OCI-LY7 (cell line): ENCODE data around the gene ZMYND8. TPM values are rescaled to one million over a fixed set of nuclear protein-coding genes. Genes with fewer than 3 reads are reported as not detected.

Source experiments
- BruUV-seq: library from RNA; stranded (reverse); fragments of 400-500 nt; replicated peaks from 2 replicates; lab custom pipeline; 2021; lab: Mats Ljungman, UMichigan
- CTCF ChIA-PET: fragments of 300-600 bp; sonication (Branson Sonifier 250); formaldehyde crosslinking; loops from one replicate; lab custom pipeline; 2022; ENCODE audit warnings: antibody characterized with exemption; ENCODE audit not compliant: unreplicated experiment; lab: Charles Lee
- POLR2A ChIA-PET: fragments of 300-600 bp; sonication (Branson Sonifier 250); formaldehyde crosslinking; loops from one replicate; lab custom pipeline; 2022; ENCODE audit warnings: antibody characterized with exemption; lab: Charles Lee
- DNase-seq: peaks from one replicate; pipeline ENCODE4 v3.0.0-alpha.2; 2015; ENCODE audit warnings: low spot score
- H2AFZ ChIP-seq: fragments of 200-600 bp; sonication (generic), shearing (Covaris generic); 2 replicates; pipeline ENCODE4 v1.6.1; 2014; ENCODE audit warnings: mild to moderate bottlenecking, antibody characterized with exemption, low read length, moderate library complexity
- H3K27ac ChIP-seq: fragments of 200-600 bp; sonication (generic); 2 replicates; pipeline ENCODE4 v1.5.1; 2014; ENCODE audit warnings: mixed run types, low read depth, mild to moderate bottlenecking, moderate library complexity, low read length, inconsistent platforms; ENCODE audit not compliant: poor library complexity, severe bottlenecking
- H3K36me3 ChIP-seq: fragments of 200-600 bp; sonication (generic); 2 replicates; pipeline ENCODE4 v1.6.1; 2014; ENCODE audit warnings: mild to moderate bottlenecking, antibody characterized with exemption, low read length, moderate library complexity, mixed read lengths; ENCODE audit not compliant: insufficient read depth
- H3K4me1 ChIP-seq: fragments of 200-600 bp; sonication (generic); 2 replicates; pipeline ENCODE4 v1.5.1; 2014; ENCODE audit warnings: mild to moderate bottlenecking, low read length; ENCODE audit not compliant: insufficient read depth, poor library complexity, severe bottlenecking
- H3K4me2 ChIP-seq: fragments of 200-600 bp; sonication (generic); 2 replicates; pipeline ENCODE4 v1.6.1; 2014; ENCODE audit warnings: mild to moderate bottlenecking, low read length
- H3K4me3 ChIP-seq: fragments of 200-600 bp; sonication (generic); 2 replicates; pipeline ENCODE4 v1.5.1; 2014; ENCODE audit warnings: mild to moderate bottlenecking, low read depth, low read length; ENCODE audit not compliant: poor library complexity, severe bottlenecking
- H3K79me2 ChIP-seq: fragments of 200-600 bp; sonication (generic); 2 replicates; pipeline ENCODE4 v1.6.1; 2016; ENCODE audit warnings: low read depth, mild to moderate bottlenecking, low read length, moderate library complexity, mixed read lengths; ENCODE audit not compliant: insufficient read depth
- H3K9me2 ChIP-seq: fragments of 200-600 bp; sonication (generic); 2 replicates; pipeline ENCODE4 v1.6.1; 2016; ENCODE audit warnings: mild to moderate bottlenecking, low read length, mixed read lengths; ENCODE audit not compliant: insufficient read depth
- H3K9me3 ChIP-seq: fragments of 200-600 bp; sonication (generic); 2 replicates; pipeline ENCODE4 v1.6.1; 2014; ENCODE audit warnings: mild to moderate bottlenecking, mixed run types, low read length, mixed read lengths
- H4K20me1 ChIP-seq: fragments of 200-600 bp; sonication (generic); 2 replicates; pipeline ENCODE4 v1.6.1; 2014; ENCODE audit warnings: mild to moderate bottlenecking, antibody characterized with exemption, low read length, moderate library complexity, mixed read lengths; ENCODE audit not compliant: insufficient read depth
- CTCF ChIP-seq: fragments of 200-600 bp; sonication (generic); conservative IDR thresholded peaks from 2 replicates; pipeline ENCODE4 v1.5.1; 2014; ENCODE audit warnings: mild to moderate bottlenecking, antibody characterized with exemption, low read length, moderate library complexity, mixed read lengths
- EZH2phosphoT487 ChIP-seq: fragments of 200-600 bp; sonication (generic); IDR thresholded peaks from 2 replicates; pipeline ENCODE4 v1.6.1; 2018; ENCODE audit warnings: low read depth, borderline replicate concordance, mild to moderate bottlenecking, mixed run types, antibody characterized with exemption, low read length, moderate library complexity, mixed read lengths
- intact Hi-C: fragments of 100-400 bp; cut with micrococcal nuclease; formaldehyde crosslinking; loops from one replicate; pipeline ENCODE4 v1.10.0; 2022; ENCODE audit not compliant: unreplicated experiment
- total RNA-seq, 2 experiments: library from RNA; depleted of rRNA in 1 of 2; stranded (reverse); fragments of >200 nt in 1 of 2; shearing (Covaris generic) in 1 of 2; gene quantifications; 2 replicates each; pipeline ENCODE4 v1.2.3, GENCODE V29; 2014 to 2022

The ZMYND8 gene
- total RNA-seq, 2 experiments from 2014 or later: 30.4 to 69.1 TPM

GRCh38 chr20:47311967-47312681, 44.4 kb downstream of the ZMYND8 start:
- Histone ChIP-seq H3K4me3 (no peak overlapping the region), H2AFZ (no peak overlapping the region), H3K4me1 (peaks cover 5% of the 10 kb centered on the region), H3K9me2 (no peaks in the 10 kb centered on the region), H3K27ac (no peak overlapping the region), H3K4me2 (no peak overlapping the region), H3K9me3 (no peaks in the 10 kb centered on the region), H3K79me2 (peaks cover 69% of the 10 kb centered on the region), H3K36me3 (peaks cover 81% of the 10 kb centered on the region), H4K20me1 (no peaks in the 10 kb centered on the region; the same call in 1 of the 2 replicates)
- no peak for DNase-seq
- BruUV-seq: no TSS peak
- ChIA-PET POLR2A (no interaction called here), CTCF (interaction anchor here (0.6 kb wide), 1 partner anchor 92 kb away, joined by 3 read pairs; no protein-coding TSS in a partner anchor)
- TF ChIP-seq EZH2phosphoT487 (no peak), CTCF (0 out of 2 replicates have a peak, but pooled peaks have one; percentile 22)
- intact Hi-C loops: no loop called here

- Histone ChIP-seq H3K27ac (no peak overlapping the region), H4K20me1 (no peaks in the 10 kb centered on the region; the same call in 1 of the 2 replicates), H3K4me3 (no peak overlapping the region), H3K9me3 (no peaks in the 10 kb centered on the region), H2AFZ (no peak overlapping the region), H3K9me2 (no peaks in the 10 kb centered on the region), H3K4me2 (no peak overlapping the region), H3K79me2 (peaks cover 60% of the 10 kb centered on the region), H3K36me3 (peaks cover 86% of the 10 kb centered on the region), H3K4me1 (no peaks in the 10 kb centered on the region)
- BruUV-seq: no TSS peak
- CTCF ChIA-PET: interaction anchor here (0.6 kb wide), 2 partner anchors 32 to 92 kb away, joined by 3 to 4 read pairs; no protein-coding TSS in a partner anchor
- intact Hi-C loops: no loop called here
- no peak for TF ChIP-seq EZH2phosphoT487
- TF ChIP-seq CTCF: no peak
- POLR2A ChIA-PET: no interaction called here
- DNase-seq: no peak
Observed at GRCh38 chr20:47311211-47311610, 45.3 kb downstream of the ZMYND8 start.

GRCh38 chr20:47310729-47311128, 45.8 kb downstream of the ZMYND8 start:
- BruUV-seq: no TSS peak
- TF ChIP-seq EZH2phosphoT487 (no peak), CTCF (no peak)
- DNase-seq: no peak
- Histone ChIP-seq H4K20me1 (no peaks in the 10 kb centered on the region; the same call in 1 of the 2 replicates), H3K9me2 (no peaks in the 10 kb centered on the region), H3K4me1 (no peaks in the 10 kb centered on the region), H2AFZ (no peak overlapping the region), H3K36me3 (peaks cover 90% of the 10 kb centered on the region), H3K4me3 (no peak overlapping the region), H3K27ac (no peak overlapping the region), H3K4me2 (no peak overlapping the region), H3K79me2 (peaks cover 56% of the 10 kb centered on the region), H3K9me3 (no peaks in the 10 kb centered on the region)
- POLR2A ChIA-PET: no interaction called here
- CTCF ChIA-PET: interaction anchor here (0.6 kb wide), 1 partner anchor 32 kb away, joined by 4 read pairs; no protein-coding TSS in a partner anchor
- intact Hi-C loops: no loop called here
